Epithelial cell of proximal tubule (primary cell): ENCODE data around the gene BGLAP. TPM values are rescaled to one million over a fixed set of nuclear protein-coding genes. Genes with fewer than 3 reads are reported as not detected.
A peak's percentile ranks its signal among the peaks of the same experiment; 100 is the strongest.

Source experiments
- DNase-seq: peaks from one replicate; pipeline ENCODE4 v3.0.0-alpha.2; 2011; ENCODE audit warnings: low read depth
- H3K4me3 ChIP-seq: 2 replicates; pipeline ENCODE4 v1.5.1; 2011; ENCODE audit warnings: low read depth, mild to moderate bottlenecking, low read length
- CTCF ChIP-seq: conservative IDR thresholded peaks from 2 replicates; pipeline ENCODE4 v1.5.1; 2012; ENCODE audit warnings: low read depth, mild to moderate bottlenecking, low read length
- total RNA-seq: library from RNA; depleted of rRNA; stranded (reverse); fragments of >200 nt; gene quantifications from 2 replicates; pipeline ENCODE4 v1.2.3, GENCODE V29; 2015

BGLAP gene
- total RNA-seq, 1 donor from 2014 or later: 0.29 TPM

- H3K4me3 ChIP-seq: no peak overlapping the region
- DNase-seq: no peak
These were observed 11.7 kb downstream of the BGLAP start for GRCh38 chr1:156253634-156254033.

GRCh38 chr1:156257711-156258110 is 15.7 kb downstream of the BGLAP start:
- no peak for DNase-seq
- TF ChIP-seq CTCF: no peak

More at GRCh38 chr1:156253634-156254033, 11.7 kb downstream of the BGLAP start:
- no peak for TF ChIP-seq CTCF

GRCh38 chr1:156258859-156259258 is 16.9 kb downstream of the BGLAP start:
- no peak overlapping the region for H3K4me3 ChIP-seq
- DNase-seq: no peak
- TF ChIP-seq CTCF: no peak

More at GRCh38 chr1:156257711-156258110, 15.7 kb downstream of the BGLAP start:
- H3K4me3 ChIP-seq: no peak overlapping the region

GRCh38 chr1:156259805-156260204 is 17.8 kb downstream of the BGLAP start:
- H3K4me3 ChIP-seq: no peak overlapping the region
- DNase-seq: no peak
- peak; percentile 27 for TF ChIP-seq CTCF

- TF ChIP-seq CTCF: no peak
- H3K4me3 ChIP-seq: no peak overlapping the region
- no peak for DNase-seq
These were observed 18.9 kb downstream of the BGLAP start for GRCh38 chr1:156260896-156261295.

GRCh38 chr1:156262461-156263287 is 20.7 kb downstream of the BGLAP start:
- H3K4me3 ChIP-seq: no peak overlapping the region
- DNase-seq: no peak
- no peak for TF ChIP-seq CTCF

- H3K4me3 ChIP-seq: no peak overlapping the region
- DNase-seq: no peak
- no peak for TF ChIP-seq CTCF
These were observed 21.3 kb downstream of the BGLAP start for GRCh38 chr1:156263288-156263655.
